ENCODE data around the gene LMAN1L.

LMAN1L gene

GRCh38 chr15:74794248-74794969 lies 18.2 kb upstream of the LMAN1L start:
- DNase-seq: no peak

GRCh38 chr15:74794970-74795349 lies 17.7 kb upstream of the LMAN1L start:
- DNase-seq: no peak

DNA sequence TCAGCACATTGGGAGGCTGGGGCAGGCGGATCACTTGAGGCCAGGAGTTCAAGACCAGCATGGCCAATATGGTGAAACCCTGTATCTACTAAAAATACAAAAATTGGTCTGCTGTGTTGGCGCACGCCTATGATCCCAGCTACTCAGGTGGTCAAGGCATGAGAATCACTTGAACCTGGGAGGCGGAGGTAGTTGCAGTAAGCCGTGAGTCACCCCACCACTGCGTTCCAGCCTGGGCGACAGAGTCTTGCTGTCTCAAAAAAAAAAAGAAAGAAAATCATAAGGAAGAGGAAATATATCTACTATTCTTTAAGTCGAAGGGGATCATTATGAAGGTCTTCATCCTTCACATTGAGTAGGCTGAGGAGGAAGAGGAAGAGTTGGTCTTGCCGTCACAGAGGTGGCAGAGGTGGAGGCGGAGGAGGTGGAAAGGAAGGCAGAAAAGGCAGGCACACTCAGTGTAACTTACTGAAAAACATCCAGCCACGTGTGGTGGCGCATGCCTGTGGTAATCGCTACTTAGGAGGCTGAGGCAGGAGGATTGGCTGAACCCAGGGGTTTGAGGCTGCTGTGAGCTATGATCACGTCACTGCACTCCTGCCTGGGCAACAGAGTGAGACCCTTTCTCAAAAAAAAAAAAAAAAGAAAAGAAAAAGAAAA lies 16.5 kb upstream of the LMAN1L start:
- no peak for DNase-seq

DNA sequence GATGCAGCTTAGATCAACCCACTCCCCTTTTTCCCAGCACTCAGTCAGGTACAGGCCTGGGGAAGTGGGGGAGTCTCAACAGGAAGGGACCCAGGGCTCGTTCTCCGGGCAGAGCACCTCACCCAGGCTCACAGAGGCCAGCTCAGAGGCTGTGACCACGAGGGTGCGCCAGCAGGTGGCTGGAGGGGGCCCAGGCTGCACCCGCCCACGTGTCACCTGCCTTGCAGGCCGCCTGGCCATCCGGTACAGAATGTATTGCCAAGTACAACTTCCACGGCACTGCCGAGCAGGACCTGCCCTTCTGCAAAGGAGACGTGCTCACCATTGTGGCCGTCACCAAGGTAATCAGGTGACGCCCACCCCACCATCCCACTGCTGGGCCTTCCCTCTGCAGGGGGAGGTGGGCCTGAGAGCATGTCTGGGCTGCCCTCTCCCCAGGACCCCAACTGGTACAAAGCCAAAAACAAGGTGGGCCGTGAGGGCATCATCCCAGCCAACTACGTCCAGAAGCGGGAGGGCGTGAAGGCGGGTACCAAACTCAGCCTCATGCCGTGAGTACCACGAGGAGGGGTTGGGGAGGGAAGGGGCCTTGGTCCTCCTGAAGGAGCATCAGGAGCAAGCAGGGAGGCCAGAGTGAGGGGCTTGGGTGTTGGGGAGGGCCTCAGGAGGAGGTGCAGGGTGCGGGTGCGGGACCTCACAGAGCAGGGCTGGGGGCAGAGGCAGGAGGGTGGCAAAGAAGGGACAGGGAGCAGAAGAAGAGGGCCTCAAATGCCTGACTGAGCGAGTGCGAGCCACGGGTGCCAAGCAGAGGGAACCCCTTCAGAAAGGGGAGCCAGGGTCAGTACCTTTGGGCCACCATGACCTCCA lies 14.0 kb upstream of the LMAN1L start:
- DNase-seq: no peak

GRCh38 chr15:74799255-74799855 lies 13.3 kb upstream of the LMAN1L start:
- no peak for DNase-seq

- no peak for DNase-seq
These were observed 12.6 kb upstream of the LMAN1L start for GRCh38 chr15:74799856-74800558.

GRCh38 chr15:74800559-74801094 lies 12.0 kb upstream of the LMAN1L start:
- DNase-seq: no peak

- no peak for DNase-seq
These were observed 11.2 kb upstream of the LMAN1L start for GRCh38 chr15:74801311-74801997.

- DNase-seq: no peak
These were observed 10.3 kb upstream of the LMAN1L start for GRCh38 chr15:74802290-74802689.

DNA sequence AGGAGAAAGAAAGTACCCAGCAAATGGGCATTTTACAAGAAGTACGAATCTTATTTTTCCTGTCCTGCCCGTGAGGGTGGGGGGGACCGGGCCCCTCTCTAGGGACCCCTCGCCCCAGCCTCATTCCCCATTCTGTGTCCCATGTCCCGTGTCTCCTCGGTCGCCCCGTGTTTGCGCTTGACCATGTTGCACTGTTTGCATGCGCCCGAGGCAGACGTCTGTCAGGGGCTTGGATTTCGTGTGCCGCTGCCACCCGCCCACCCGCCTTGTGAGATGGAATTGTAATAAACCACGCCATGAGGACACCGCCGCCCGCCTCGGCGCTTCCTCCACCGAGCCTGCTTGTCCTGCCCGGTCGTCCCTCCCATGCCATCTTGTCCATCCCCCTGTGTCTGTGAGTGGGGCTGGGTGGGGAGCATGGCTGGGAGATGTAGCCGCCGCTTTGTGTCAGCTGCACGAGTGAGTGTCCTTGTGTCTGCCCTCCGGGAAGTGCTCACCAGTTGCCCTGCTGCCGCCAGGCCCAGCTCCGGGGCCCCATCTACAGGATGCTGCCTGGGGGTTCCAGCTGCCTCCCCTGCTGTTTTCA lies 9.7 kb upstream of the LMAN1L start:
- DNase-seq: no peak

DNA sequence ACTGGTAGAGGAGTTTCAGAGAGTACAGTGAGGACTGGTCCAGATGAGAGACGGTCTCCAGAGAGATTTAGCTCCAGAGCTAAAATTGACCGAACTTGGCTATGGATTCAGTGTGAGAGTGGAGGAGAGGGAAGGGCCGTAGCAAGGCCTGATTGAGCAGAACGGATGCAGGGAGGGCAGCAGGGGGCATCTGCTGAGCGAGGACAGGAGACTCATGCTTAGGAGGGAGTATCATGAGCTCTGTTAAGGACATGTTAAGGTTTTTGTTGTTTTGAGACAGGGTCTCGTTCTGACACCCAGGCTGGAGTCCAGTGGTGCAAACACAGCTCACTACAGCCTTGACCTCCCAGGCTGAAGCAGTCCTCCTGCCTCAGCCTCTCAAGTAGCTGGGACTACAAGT lies 7.7 kb upstream of the LMAN1L start:
- DNase-seq: no peak

DNA sequence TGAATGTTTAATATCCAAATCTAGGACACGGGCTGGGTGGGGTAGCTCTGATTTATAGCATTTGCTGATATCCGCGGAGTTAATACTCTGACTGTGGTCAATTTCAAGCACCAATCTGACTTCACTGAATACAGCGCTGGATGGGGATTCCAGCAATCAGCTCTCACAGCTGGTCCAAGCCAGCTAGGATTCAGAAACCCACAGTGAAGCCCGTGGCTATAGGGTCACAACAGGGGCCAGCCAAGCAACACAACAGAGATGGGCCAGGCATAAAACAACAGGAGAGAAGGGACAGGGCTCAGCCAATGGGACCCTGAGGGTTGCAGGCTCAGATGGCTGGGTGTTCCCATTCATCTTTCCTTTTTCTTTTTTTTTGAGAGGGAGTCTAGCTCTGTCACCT lies 5.4 kb upstream of the LMAN1L start:
- no peak for DNase-seq

GRCh38 chr15:74808078-74808839 lies 4.4 kb upstream of the LMAN1L start:
- no peak for DNase-seq

GRCh38 chr15:74808840-74809229 lies 3.8 kb upstream of the LMAN1L start:
- no peak for DNase-seq

DNA sequence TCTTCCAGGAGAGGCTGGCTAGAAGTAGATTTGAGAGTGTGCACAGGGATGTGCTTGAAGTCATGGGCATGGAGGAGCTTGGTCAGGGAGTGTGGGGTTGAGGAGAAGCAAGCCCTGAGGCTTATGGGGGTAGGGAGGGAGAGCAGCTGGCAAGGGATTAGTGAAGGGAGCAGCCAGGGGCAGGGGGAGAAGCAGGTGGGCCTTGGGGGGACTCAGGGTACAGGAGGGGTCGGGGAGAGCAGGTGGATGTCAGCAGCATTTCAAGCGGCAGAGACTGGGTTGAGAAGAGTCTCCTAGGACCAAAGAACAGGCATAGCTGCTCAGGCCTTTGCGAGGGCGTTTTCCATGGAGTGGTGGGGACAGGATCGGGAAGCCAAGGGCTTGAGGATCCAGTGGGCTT lies 3.4 kb upstream of the LMAN1L start:
- DNase-seq: no peak

GRCh38 chr15:74809956-74810355 lies 2.7 kb upstream of the LMAN1L start:
- DNase-seq: no peak

- no peak for DNase-seq
These were observed 2.7 kb downstream of the LMAN1L start for GRCh38 chr15:74815121-74815934.

- DNase-seq: no peak
These were observed 3.3 kb downstream of the LMAN1L start for GRCh38 chr15:74815961-74816360.

DNA sequence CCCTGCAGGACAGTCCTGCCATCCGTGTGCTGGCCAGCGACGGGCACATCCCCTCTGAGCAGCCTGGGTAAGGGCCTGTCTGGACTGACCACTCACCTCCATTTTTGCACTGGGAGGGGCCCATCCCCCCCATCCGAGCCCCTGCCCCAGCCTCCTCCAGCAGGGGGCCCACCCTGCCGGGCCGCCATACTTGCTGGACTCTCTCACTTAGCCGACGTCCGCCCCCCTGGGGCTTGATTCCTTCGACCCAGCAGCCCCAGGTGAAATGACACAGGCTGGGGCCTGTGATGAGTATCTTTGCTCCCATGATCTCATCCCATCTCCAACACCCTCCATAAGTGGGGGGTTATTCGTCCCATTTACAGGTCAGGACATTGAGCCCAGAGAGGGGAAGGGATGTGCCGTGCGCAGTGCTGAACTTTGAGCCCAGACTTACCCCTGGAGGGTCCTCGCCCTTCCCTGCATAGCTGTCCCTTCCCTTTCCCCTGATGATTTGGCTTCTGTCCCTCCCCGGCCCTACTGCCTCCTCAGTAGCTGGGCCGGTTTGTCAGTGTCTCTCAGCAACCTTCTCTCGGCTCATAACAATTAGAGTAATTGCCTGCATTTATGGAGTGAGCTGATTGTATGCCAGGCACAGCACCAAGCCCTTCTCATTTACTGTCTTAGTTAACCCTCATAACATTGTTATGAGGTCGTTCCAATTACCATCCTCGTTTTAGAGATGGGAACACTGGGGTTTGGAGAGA lies 4.2 kb downstream of the LMAN1L start:
- DNase-seq: no peak

Measured in GOT3 (cell line).